Pancreas (tissue), 10 donors: ENCODE measurements around the gene GRPR. TPM values are rescaled to one million over a fixed set of nuclear protein-coding genes. Genes with fewer than 3 reads are reported as not detected.

ENCODE experiments used
- ATAC-seq, 4 donors: fragments of 200-7000 bp; cut with Tn5 transposase; one replicate each; pipeline versions ENCODE4 v1.8.0 to v1.9.1; 2020; ENCODE audit warnings: mild to moderate bottlenecking in 4 of 4, moderate library complexity in 4 of 4
- DNase-seq, 6 donors: peaks; one replicate each; pipeline ENCODE4 v3.0.0-alpha.2; 2020
- FAIRE-seq: peaks from 2 replicates; lab custom pipeline; 2012; peaks lifted over from hg19 to GRCh38; lab: Jason Lieb, UNC
- H3K27ac ChIP-seq, 4 donors: fragments of 200-600 bp; sonication (generic); 1 replicate in 3 of 4; 2 replicates in 1 of 4; pipeline versions ENCODE4 v1.5.0 to v1.8.0; 2020
- H3K27me3 ChIP-seq, 4 donors: fragments of 200-600 bp; one replicate each; pipeline ENCODE4 v1.8.0; 2021
- H3K36me3 ChIP-seq, 3 donors: fragments of 200-600 bp; sonication (generic) in 1 of 3; one replicate each; pipeline versions ENCODE4 v1.5.0 to v1.8.0; 2020 to 2021
- H3K4me1 ChIP-seq, 3 donors: fragments of 200-600 bp; one replicate each; pipeline ENCODE4 v1.8.0; 2021
- H3K4me3 ChIP-seq, 4 donors: fragments of 200-600 bp; sonication (generic) in 2 of 4; one replicate each; pipeline versions ENCODE4 v1.5.0 to v1.8.0; 2020 to 2021
- H3K9me3 ChIP-seq, 4 donors: fragments of 200-600 bp; one replicate each; pipeline ENCODE4 v1.8.0; 2021
- CTCF ChIP-seq, 4 donors: fragments of 200-600 bp; sonication (generic) in 3 of 4; IDR thresholded peaks; one replicate each; pipeline versions ENCODE4 v1.5.0 to v1.8.0; 2021; ENCODE audit warnings: antibody characterized with exemption in 4 of 4
- WGBS, 2 donors: extraction: QIAGEN DNeasy Blood & Tissue Kit; methylation state at CpG; one replicate each; pipeline ENCODE4 v1.1.7; 2013; 5-methylcytosine and 5-hydroxymethylcytosine counted together
- intact Hi-C, 3 donors: fragments of 100-400 bp; cut with DNase I; formaldehyde crosslinking; loops; one replicate each; pipeline versions ENCODE4 v1.11.1 to v1.14.2; 2022
- polyA plus RNA-seq, 2 donors: library from polyadenylated mRNA; stranded (reverse); fragments of 200-250 nt; gene quantifications; one replicate each; pipeline ENCODE4 v1.2.3, GENCODE V29; 2013
- total RNA-seq, 6 donors: library from RNA; stranded (reverse); fragmentation: NEBNext Ultra II Directional in 4 of 6; extraction: Animal tissue kit (Norgen Biotek cat#: 25700) in 4 of 6; gene quantifications; one replicate each; pipeline versions ENCODE4 v1.2.1 to v1.2.4, GENCODE V29; 2021 to 2023
- donor health status: healthy with polysubstance abuse.
- donor health status: DM: no; HTN: no; CAD: no; lungs with moderate emphysema.
- donor health status: DM: no; HTN: no; CAD: no.
- donor health status: control.
- donor health status: control.
- donor health status: Bipolar disorder and iron deficiency.
- donor health status: DM: yes; HTN: yes; CAD: no.
- donor health status: DM: no; HTN: no; CAD: no.
- donor health status: DM: no; HTN: no; CAD: no.
- donor health status: DM: yes; HTN: yes; CAD: no.

The GRPR gene
- total and polyA plus RNA-seq, 8 donors = 1.4 to 32.4 (median 8.2) TPM

GRCh38 chrX:16101581-16101980 lies 21.8 kb upstream of the GRPR start:
- 58 to 78% methylated on average over 2 of the region's 2 CpGs for WGBS, 2 donors
- H3K36me3 ChIP-seq = no peaks in the 10 kb centered on the region
- TF ChIP-seq CTCF (IDR thresholded peaks at IDR 0.05) = no peak
- H3K27ac ChIP-seq = no peak overlapping the region
- DNase-seq = no peak
- intact Hi-C loops = no loop called here
- H3K27me3 ChIP-seq = peaks cover 0 to 4% (median 0%) of the 10 kb centered on the region in 4 donors
- no peak for FAIRE-seq
- no peaks in the 10 kb centered on the region for H3K4me1 ChIP-seq
- ATAC-seq = no peak
- no peaks in the 10 kb centered on the region for H3K9me3 ChIP-seq
- H3K4me3 ChIP-seq = no peak overlapping the region

DNA sequence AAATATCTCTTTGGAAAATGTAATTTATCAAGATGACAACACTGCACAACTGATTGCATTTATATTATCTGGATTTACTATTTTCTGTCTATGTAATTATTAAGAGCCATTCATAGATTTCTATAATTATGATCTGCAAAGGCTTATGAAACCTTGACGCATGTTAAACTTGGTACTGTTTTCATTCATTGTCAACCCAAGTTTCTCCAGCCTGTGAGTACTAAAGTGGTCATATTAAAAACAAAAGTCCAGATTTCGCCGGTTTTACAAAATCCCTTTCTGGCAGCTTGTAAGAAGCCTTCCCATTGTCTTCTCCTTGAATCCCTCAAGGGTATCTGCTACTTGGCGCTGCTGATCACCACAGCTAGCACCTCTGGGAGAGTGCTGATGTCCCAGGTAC lies 19.7 kb upstream of the GRPR start:
- 93 to 97% methylated on average over 4 of the region's 4 CpGs for WGBS, 2 donors
- TF ChIP-seq CTCF (IDR thresholded peaks at IDR 0.05) = no peak
- H3K36me3 ChIP-seq = no peaks in the 10 kb centered on the region
- H3K27me3 ChIP-seq = peaks cover 0 to 4% (median 0%) of the 10 kb centered on the region in 4 donors
- DNase-seq = no peak
- intact Hi-C loops = no loop called here
- no peaks in the 10 kb centered on the region for H3K9me3 ChIP-seq
- FAIRE-seq = no peak
- no peaks in the 10 kb centered on the region for H3K4me1 ChIP-seq
- H3K27ac ChIP-seq = no peak overlapping the region
- no peak for ATAC-seq
- no peak overlapping the region for H3K4me3 ChIP-seq

- Histone ChIP-seq H3K4me1 (no peaks in the 10 kb centered on the region), H3K36me3 (no peaks in the 10 kb centered on the region), H3K9me3 (no peaks in the 10 kb centered on the region), H3K27ac (no peak overlapping the region), H3K27me3 (peaks cover 0 to 10% (median 0%) of the 10 kb centered on the region in 4 donors), H3K4me3 (no peak overlapping the region)
- WGBS, 2 donors = 68 to 70% methylated on average over 2 of the region's 2 CpGs
- no peak for TF ChIP-seq CTCF (IDR thresholded peaks at IDR 0.05)
- no peak for FAIRE-seq
- ATAC-seq = no peak
- intact Hi-C loops = no loop called here
- DNase-seq = no peak
Measured at GRCh38 chrX:16112428-16112827, 10.9 kb upstream of the GRPR start.

DNA sequence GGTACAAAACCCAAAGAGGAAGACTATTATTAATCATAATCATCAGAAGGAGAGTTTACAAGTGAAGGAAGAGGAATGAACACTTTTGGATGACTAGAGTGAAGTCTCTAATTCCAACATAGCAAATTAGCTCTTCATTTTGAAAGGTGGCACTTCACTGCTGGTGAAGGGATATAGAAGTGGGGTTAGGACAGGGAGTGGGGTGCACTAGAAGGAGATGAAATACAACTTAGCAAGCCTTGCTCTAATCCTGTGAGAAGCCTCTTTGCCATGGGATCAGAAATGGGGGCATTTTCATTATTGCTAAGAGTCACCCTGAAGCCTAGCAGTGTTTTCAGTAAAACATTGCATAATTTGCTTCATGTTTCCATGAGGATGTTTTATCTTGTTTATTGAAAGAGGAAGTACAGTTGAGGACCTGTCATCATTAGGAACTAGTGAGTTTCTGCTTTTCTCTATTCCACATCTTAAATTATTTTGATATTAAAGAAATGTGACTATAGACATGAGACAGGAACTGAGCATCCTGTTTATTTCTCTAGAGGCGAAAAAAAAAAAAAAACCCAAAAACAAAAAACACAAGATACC lies 9.3 kb upstream of the GRPR start:
- peaks cover 0 to 10% (median 0%) of the 10 kb centered on the region in 4 donors for H3K27me3 ChIP-seq
- H3K9me3 ChIP-seq = no peaks in the 10 kb centered on the region
- no peak for TF ChIP-seq CTCF (IDR thresholded peaks at IDR 0.05)
- H3K4me3 ChIP-seq = no peak overlapping the region
- no peak for DNase-seq
- intact Hi-C loops = no loop called here
- FAIRE-seq = no peak
- H3K36me3 ChIP-seq = no peaks in the 10 kb centered on the region
- peak in 1 of 4 donors; percentile 41 for ATAC-seq
- no peaks in the 10 kb centered on the region for H3K4me1 ChIP-seq
- WGBS, 2 donors = 56 to 86% methylated on average over 1 of the region's 1 CpG
- no peak overlapping the region for H3K27ac ChIP-seq

DNA sequence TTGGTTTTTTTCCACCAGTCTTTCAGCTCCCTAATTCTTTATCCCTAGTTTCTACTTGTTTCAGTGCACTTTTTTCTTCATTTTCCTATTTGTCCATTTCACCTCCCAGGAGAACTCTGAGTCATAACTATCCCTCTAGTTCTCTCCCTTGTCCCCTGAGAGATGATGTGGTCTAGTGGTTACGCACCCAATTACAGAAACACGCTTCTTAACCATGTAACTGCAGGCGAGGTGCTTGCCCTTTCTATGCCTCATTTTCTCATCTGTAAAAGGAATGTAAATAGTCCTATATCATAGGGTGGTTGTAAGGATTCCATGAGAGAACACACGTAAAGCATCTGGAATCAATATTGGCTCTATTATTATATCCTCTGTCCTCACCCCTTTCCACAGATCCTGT lies 8.8 kb upstream of the GRPR start:
- Histone ChIP-seq H3K9me3 (no peaks in the 10 kb centered on the region), H3K4me3 (no peak overlapping the region), H3K36me3 (no peaks in the 10 kb centered on the region), H3K27ac (no peak overlapping the region), H3K4me1 (no peaks in the 10 kb centered on the region), H3K27me3 (peaks cover 0 to 10% (median 0%) of the 10 kb centered on the region in 4 donors)
- TF ChIP-seq CTCF (IDR thresholded peaks at IDR 0.05) = no peak
- WGBS, 2 donors = 77 to 90% methylated on average over 4 of the region's 4 CpGs
- FAIRE-seq = no peak
- intact Hi-C loops = no loop called here
- no peak for ATAC-seq
- DNase-seq = no peak
